B cell (primary cell): ENCODE results near the gene AP1S2. TPM values are rescaled to one million over a fixed set of nuclear protein-coding genes. Genes with fewer than 3 reads are reported as not detected.

ENCODE experiments used
- ATAC-seq: fragments of 200-7000 bp; cut with Tn5 transposase; one replicate; pipeline ENCODE4 v1.10.0; 2021; ENCODE audit warnings: low read depth, mild to moderate bottlenecking, moderate number of reproducible peaks, moderate library complexity
- CTCF ChIA-PET: fragments of 350-600 bp; sonication (Branson Sonifier 250); formaldehyde crosslinking; loops from one replicate; lab custom pipeline; 2021; ENCODE audit warnings: antibody characterized with exemption, inconsistent platforms; lab: Charles Lee
- POLR2A ChIA-PET: fragments of 350-600 bp; sonication (Branson Sonifier 250); formaldehyde crosslinking; loops from one replicate; lab custom pipeline; 2021; ENCODE audit warnings: antibody characterized with exemption; lab: Charles Lee
- DNase-seq: peaks from one replicate; pipeline ENCODE4 v3.0.0; 2013
- H2AFZ ChIP-seq: 2 replicates; pipeline ENCODE4 v1.6.1; 2012; ENCODE audit warnings: mild to moderate bottlenecking, low read depth, low read length; ENCODE audit not compliant: insufficient read depth, poor library complexity, severe bottlenecking
- H3K27ac ChIP-seq, 2 donors: 1 replicate in 1 of 2; 2 replicates in 1 of 2; pipeline ENCODE4 v1.5.1; 2012 to 2013; ENCODE audit warnings: low read length in 2 of 2, mild to moderate bottlenecking in 2 of 2, moderate library complexity in 1 of 2
- H3K27me3 ChIP-seq, 4 experiments: fragments of 200-600 bp in 1 of 4; sonication (generic) in 1 of 4; replicated peaks in 1 of 4; 1 replicate in 2 of 4; 2 replicates in 2 of 4; pipeline versions ENCODE4 v1.6.1 to v1.7.0; 2013 to 2016; ENCODE audit warnings: low read length in 3 of 4, mild to moderate bottlenecking in 2 of 4, mixed read lengths in 1 of 4, moderate library complexity in 1 of 4; ENCODE audit not compliant: insufficient read depth in 4 of 4, control insufficient read depth in 3 of 4; ENCODE audit errors: control extremely low read depth in 1 of 4
- H3K36me3 ChIP-seq, 2 experiments: replicated peaks in 1 of 2; 1 replicate in 1 of 2; 2 replicates in 1 of 2; pipeline versions ENCODE4 v1.6.1 to v1.7.1; 2013; ENCODE audit warnings: low read length in 1 of 2; ENCODE audit not compliant: insufficient read depth in 2 of 2, control insufficient read depth in 1 of 2; ENCODE audit errors: control extremely low read depth in 1 of 2, extremely low read depth in 1 of 2
- H3K4me1 ChIP-seq, 2 donors: fragments of 200-600 bp in 1 of 2; sonication (generic) in 1 of 2; 1 replicate in 1 of 2; 2 replicates in 1 of 2; pipeline versions ENCODE4 v1.5.1 to v1.6.1; 2013 to 2017; ENCODE audit warnings: low read length in 2 of 2; ENCODE audit not compliant: control insufficient read depth in 2 of 2, insufficient read depth in 2 of 2
- H3K4me2 ChIP-seq: replicated peaks from 2 replicates; pipeline ENCODE3; 2012; ENCODE audit warnings: mild to moderate bottlenecking, low read depth, low read length; ENCODE audit not compliant: poor library complexity, severe bottlenecking
- H3K4me3 ChIP-seq, 5 experiments: fragments of 200-600 bp in 1 of 5; sonication (generic) in 1 of 5; 1 replicate in 3 of 5; 2 replicates in 2 of 5; pipeline versions ENCODE4 v1.5.1 to v1.7.0; 2011 to 2016; ENCODE audit warnings: low read length in 4 of 5, mild to moderate bottlenecking in 4 of 5, low read depth in 2 of 5, control low read depth in 1 of 5, moderate library complexity in 1 of 5; ENCODE audit not compliant: insufficient read depth in 1 of 5; ENCODE audit errors: control extremely low read depth in 1 of 5, extremely low read depth in 1 of 5
- H3K79me2 ChIP-seq: fragments of 200-600 bp; sonication (generic); one replicate; pipeline ENCODE4 v1.6.0; 2016; ENCODE audit warnings: low read length; ENCODE audit not compliant: control insufficient read depth, insufficient read depth
- H3K9ac ChIP-seq: fragments of 200-600 bp; sonication (generic); 2 replicates; pipeline ENCODE4 v1.6.1; 2017; ENCODE audit warnings: mild to moderate bottlenecking, low read length, moderate library complexity
- H3K9me3 ChIP-seq, 3 donors: one replicate each; pipeline versions ENCODE4 v1.6.1 to v1.7.1; 2013; ENCODE audit warnings: low read length in 2 of 3; ENCODE audit not compliant: control insufficient read depth in 2 of 3, insufficient read depth in 1 of 3; ENCODE audit errors: control extremely low read depth in 1 of 3
- H4K20me1 ChIP-seq: 2 replicates; pipeline ENCODE4 v1.6.0; 2012; ENCODE audit warnings: mild to moderate bottlenecking, low read length; ENCODE audit not compliant: insufficient read depth, control insufficient read depth, poor library complexity, severe bottlenecking
- H3K27ac Mint-ChIP-seq: one replicate; pipeline ENCODE4 v1.8.0; 2021; ENCODE audit warnings: mixed read lengths
- H3K27me3 Mint-ChIP-seq: one replicate; pipeline ENCODE4 v1.8.0; 2021; ENCODE audit warnings: mixed read lengths
- H3K4me1 Mint-ChIP-seq: one replicate; pipeline ENCODE4 v1.8.0; 2021; ENCODE audit warnings: mixed read lengths
- H3K4me3 Mint-ChIP-seq: one replicate; pipeline ENCODE4 v1.8.0; 2021; ENCODE audit warnings: mixed read lengths
- H3K9me3 Mint-ChIP-seq: one replicate; pipeline ENCODE4 v1.8.0; 2022; ENCODE audit warnings: mixed read lengths; ENCODE audit not compliant: insufficient read depth
- CTCF ChIP-seq: fragments of 200-600 bp; IDR thresholded peaks from one replicate; pipeline ENCODE4 v1.8.0; 2022; ENCODE audit warnings: antibody characterized with exemption, mild to moderate bottlenecking
- EZH2 ChIP-seq: IDR thresholded peaks from 2 replicates; pipeline ENCODE4 v1.6.1; 2012; ENCODE audit warnings: borderline replicate concordance, low read depth, mild to moderate bottlenecking, moderate library complexity, low read length; ENCODE audit not compliant: insufficient read depth, poor library complexity, severe bottlenecking
- WGBS: methylation state at CpG from one replicate; pipeline ENCODE4 v1.1.5; 2013; ENCODE audit warnings: missing lambda C conversion rate; ENCODE audit not compliant: insufficient coverage; 5-methylcytosine and 5-hydroxymethylcytosine counted together
- intact Hi-C: fragments of 100-400 bp; cut with micrococcal nuclease; formaldehyde crosslinking; loops from one replicate; pipeline ENCODE4 v1.10.0; 2022
- polyA minus RNA-seq: library from RNA; depleted of rRNA, polyadenylated mRNA; stranded (reverse); fragments of >200 nt; gene quantifications from 2 replicates; pipeline ENCODE4 v1.2.3, GENCODE V29; 2012
- polyA plus RNA-seq: library from polyadenylated mRNA; depleted of rRNA; stranded (reverse); fragments of >200 nt; gene quantifications from 2 replicates; pipeline ENCODE4 v1.2.3, GENCODE V29; 2012
- total RNA-seq, 2 donors: library from RNA; stranded (reverse); fragments of 120-200 nt in 1 of 2; gene quantifications; 1 replicate in 1 of 2; 2 replicates in 1 of 2; pipeline versions ENCODE4 v1.2.3 to v1.2.4, GENCODE V29; 2013 to 2022

AP1S2 gene
- total RNA-seq (33.9 and 37.8 TPM in 2 replicates), polyA plus RNA-seq (23.9 and 32.0 TPM in 2 replicates), polyA minus RNA-seq (22.7 and 26.1 TPM in 2 replicates)
- 82.2 TPM for total RNA-seq (2013)

- peak within 1 kb of the TSS; percentile 99 for H3K27ac Mint-ChIP-seq
- no peaks in the 10 kb centered on the region for H3K9me3 Mint-ChIP-seq
- TF ChIP-seq CTCF (no peak), EZH2 (no peak)
- peak; percentile 90 for ATAC-seq
- under 1% methylated on average over 62 of the region's 85 CpGs for WGBS
- H3K9ac ChIP-seq: peak within 1 kb of the TSS; percentile 80
- H3K27me3 ChIP-seq: no peaks in the 10 kb centered on the region
- POLR2A ChIA-PET: interaction anchor here (0.6 to 1.5 kb wide), 10 partner anchors 49 to 180 kb away, joined by 3 to 13 read pairs (median 4); partner anchors contain the start of genes CA5B and ZRSR2
- CTCF ChIA-PET: interaction anchor here (0.7 to 1.6 kb wide), 9 partner anchors 48 to 283 kb away, joined by 3 to 5 read pairs (median 3); partner anchors contain the start of gene GRPR
- H2AFZ ChIP-seq: peak within 1 kb of the TSS; percentile 84
- peak within 1 kb of the TSS; percentile 66 to 79 (median 78) for H3K4me3 ChIP-seq
- H3K4me1 Mint-ChIP-seq: peaks cover 36% of the 10 kb centered on the region
- H3K27ac ChIP-seq: peak within 1 kb of the TSS; percentile 94 to 97
- peak; percentile 95 for DNase-seq
- H3K9me3 ChIP-seq: no peaks in the 10 kb centered on the region
- H3K27me3 Mint-ChIP-seq: no peaks in the 10 kb centered on the region
- peak within 1 kb of the TSS; percentile 90 for H3K4me2 ChIP-seq
- intact Hi-C loops: loop anchor here (1.0 to 10.0 kb wide), 9 partner anchors 65 to 1017 kb away; partner anchors contain the start of genes CA5B, FANCB, MOSPD2 and PIGA
- H3K4me1 ChIP-seq: peaks cover 18 to 25% of the 10 kb centered on the region in 2 donors
- no peaks in the 10 kb centered on the region for H4K20me1 ChIP-seq
- H3K36me3 ChIP-seq: peaks cover 0 to 11% of the 10 kb centered on the region in 2 experiments
- H3K79me2 ChIP-seq: peaks cover 18% of the 10 kb centered on the region
- H3K4me3 Mint-ChIP-seq: peak within 1 kb of the TSS; percentile 97
Measured at GRCh38 chrX:15854712-15855567, at the start of gene AP1S2. Gene AP1S2 (minus strand): TSS chrX:15854813. CDS start chrX:15852524, 2,289 bp downstream.
